Measurements from ENCODE around the gene OR2AP1.
A peak's percentile ranks its signal among the peaks of the same experiment; 100 is the strongest.
"Not testable (repeated sequence)": the region's sequence is repeated elsewhere in the genome, so short reads cannot be mapped to it uniquely, and the experiment has no call there.

OR2AP1 gene

DNA sequence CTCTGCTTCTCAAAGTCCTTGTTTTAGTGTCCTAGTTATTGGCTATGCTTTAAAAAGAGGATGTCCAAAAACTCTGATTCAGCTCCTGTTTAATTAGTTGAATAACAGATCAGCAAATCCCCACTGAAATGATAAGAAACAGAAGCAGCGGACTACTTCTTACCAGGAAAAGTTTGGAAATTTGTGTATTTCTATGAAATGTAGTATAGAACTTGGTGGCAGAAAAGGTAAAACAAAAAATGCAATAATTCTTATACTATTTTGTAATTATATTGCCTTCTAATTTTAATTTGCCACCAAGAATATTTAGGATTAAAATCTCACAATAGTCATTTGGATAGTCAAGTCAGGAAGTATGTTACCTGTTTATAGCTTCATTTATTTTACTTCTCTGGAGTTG is at the start of gene OR2AP1:
Gene OR2AP1, plus strand, starts transcription at position 301 of the 400 bp plus-strand sequence. CDS start 1,947 bp downstream, outside the sequence.
- DNase-seq, result no peak

DNA sequence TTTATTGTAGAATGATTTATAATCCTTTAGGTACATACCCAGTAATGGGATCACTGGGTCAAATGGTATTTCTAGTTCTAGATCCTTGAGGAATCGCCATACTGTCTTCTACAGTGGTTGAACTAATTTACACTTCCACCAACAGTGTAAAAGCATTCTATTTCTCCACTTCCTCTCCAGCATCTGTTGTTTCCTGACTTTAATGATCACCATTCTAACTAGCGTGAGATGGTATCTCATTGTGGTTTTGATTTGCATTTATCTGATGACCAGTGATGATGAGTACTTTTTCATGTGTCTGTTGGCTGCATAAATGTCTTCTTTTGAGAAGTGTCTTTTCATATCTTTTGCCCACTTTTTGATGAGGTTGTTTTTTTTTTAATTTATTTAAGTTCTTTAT is 24.0 kb upstream of the OR2AP1 start:
- DNase-seq, result not testable (repeated sequence)

- DNase-seq, result no peak
Measured at GRCh38 chr12:55548756-55549155, 23.5 kb upstream of the OR2AP1 start.

GRCh38 chr12:55549302-55549701 is 23.0 kb upstream of the OR2AP1 start, which contains the start of gene OR6C4:
TSS of gene OR6C4 (plus strand) at chr12:55549602. CDS start at chr12:55551227, 1,625 bp downstream.
- DNase-seq, result no peak

DNA sequence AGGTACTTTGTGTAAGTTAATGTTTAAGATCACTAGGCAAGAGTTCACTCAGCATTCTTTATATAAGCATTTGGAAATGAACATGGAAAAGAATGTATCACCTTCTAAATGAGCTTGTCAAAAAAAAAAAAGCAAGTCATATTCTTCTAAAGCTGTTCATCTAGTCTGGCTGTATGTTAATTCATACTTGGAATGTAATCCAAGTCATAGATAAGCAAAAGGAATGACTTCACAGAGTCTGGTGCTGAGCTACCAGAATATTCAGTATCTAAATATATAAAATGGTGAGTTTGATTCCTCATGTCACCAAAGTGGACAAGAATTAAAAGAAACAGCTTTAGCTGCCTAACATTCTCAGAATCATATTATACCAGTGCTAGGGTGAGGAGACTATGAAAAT is 18.0 kb upstream of the OR2AP1 start:
- no peak for DNase-seq

DNA sequence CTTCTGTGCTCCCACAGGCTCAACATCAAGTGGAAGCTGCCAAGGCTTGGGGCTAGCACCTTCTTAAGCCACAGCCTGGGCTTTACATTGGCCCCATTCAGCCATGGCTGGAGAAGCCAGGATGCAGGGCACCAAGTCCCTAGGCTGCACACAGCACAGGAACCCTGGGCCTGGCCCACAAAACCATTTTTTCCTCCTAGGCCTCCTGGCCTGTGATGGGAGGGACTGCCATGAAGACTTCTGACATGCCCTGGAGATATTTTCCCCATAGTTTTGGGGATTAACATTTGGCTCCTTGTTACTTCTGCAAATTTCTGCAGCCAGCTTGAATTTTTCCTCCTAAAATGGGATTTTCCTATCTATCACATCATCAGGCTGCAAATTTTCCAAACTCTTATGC is 2.2 kb upstream of the OR2AP1 start:
- DNase-seq, result not testable (repeated sequence)

DNA sequence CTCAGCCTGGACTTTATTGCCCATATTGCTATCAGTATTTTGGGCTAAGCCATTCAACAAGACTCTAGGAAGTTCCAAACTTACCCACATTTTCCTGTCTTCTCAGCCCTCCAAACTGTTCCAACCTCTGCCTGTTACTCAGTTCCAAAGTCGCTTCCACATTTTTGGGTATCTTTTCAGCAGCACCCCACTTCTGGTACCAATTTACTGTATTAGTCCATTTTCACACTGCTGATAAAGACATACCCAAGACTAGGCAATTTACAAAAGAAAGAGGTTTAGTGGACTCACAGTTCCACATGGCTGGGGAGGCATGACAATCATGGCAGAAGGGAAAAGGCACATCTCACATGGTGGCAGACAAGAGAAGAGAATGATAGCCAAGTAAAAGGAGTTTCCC is 1.6 kb upstream of the OR2AP1 start:
- DNase-seq, result not testable (repeated sequence)

DNA sequence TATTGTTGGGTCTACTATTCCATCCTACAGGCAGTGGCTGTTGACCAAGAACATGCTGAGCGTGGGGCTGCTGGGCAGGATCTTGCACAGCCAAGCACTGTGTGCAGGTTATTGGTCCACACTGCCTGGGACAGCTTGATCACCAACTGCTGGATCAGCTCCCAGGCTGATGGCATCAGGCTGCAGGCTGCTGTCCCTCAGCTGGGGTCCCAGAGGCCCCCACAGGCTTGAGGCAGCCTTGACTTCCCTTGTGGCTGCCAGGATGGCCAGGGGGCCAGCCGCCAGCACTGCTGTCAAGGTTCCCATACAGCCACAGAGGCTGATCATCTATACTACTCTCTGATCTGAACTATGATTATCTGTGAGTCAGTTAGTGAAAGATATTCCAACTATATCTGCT is 9.8 kb downstream of the OR2AP1 start:
- DNase-seq, result no peak

DNA sequence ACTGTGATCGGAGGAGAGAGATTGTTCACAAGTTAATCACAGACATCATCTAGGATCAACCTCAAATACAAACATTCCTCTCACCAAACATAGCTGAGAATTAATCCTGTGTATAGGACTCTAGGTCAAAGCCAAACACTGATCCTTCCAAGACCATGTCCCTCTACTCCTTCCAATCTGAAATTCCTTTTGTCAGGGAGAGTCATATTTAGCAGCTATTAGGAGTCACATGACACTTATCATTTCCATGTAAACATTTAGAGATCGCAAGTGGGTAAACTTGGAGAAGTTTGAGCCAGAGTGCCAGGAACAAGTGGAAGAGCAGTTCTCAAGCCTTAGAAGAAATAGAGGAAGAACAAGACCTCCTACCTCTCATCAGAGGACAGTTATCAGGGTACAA is 13.5 kb downstream of the OR2AP1 start:
- no peak for DNase-seq

- DNase-seq, result not testable (repeated sequence)
Measured at GRCh38 chr12:55590152-55590551, 17.9 kb downstream of the OR2AP1 start.

- no peak for DNase-seq
Measured at GRCh38 chr12:55607821-55608594, 35.7 kb downstream of the OR2AP1 start.

GRCh38 chr12:55610598-55610997 is 38.3 kb downstream of the OR2AP1 start:
- DNase-seq, result no peak

GRCh38 chr12:55612646-55613045 is 40.4 kb downstream of the OR2AP1 start:
- no peak for DNase-seq

DNA sequence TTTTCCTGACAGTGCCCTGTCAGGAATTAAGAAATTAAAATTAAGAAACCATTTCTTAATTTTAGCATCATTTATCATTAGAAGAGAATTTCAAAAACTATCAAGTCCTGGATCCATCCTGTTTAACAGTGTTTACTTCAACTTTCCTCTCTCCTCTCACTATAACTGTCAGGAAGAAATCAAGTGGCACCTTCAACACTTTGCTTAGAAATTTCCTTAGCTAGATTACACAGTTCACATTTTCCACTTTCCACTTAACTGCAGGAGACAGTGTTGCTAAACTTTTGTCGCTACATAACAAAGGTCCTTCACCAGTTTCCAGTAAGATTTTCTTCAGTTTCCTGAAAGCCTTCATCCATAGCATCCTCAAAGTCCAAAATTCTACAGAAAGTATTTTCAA is 42.5 kb downstream of the OR2AP1 start:
- DNase-seq, result no peak

DNA sequence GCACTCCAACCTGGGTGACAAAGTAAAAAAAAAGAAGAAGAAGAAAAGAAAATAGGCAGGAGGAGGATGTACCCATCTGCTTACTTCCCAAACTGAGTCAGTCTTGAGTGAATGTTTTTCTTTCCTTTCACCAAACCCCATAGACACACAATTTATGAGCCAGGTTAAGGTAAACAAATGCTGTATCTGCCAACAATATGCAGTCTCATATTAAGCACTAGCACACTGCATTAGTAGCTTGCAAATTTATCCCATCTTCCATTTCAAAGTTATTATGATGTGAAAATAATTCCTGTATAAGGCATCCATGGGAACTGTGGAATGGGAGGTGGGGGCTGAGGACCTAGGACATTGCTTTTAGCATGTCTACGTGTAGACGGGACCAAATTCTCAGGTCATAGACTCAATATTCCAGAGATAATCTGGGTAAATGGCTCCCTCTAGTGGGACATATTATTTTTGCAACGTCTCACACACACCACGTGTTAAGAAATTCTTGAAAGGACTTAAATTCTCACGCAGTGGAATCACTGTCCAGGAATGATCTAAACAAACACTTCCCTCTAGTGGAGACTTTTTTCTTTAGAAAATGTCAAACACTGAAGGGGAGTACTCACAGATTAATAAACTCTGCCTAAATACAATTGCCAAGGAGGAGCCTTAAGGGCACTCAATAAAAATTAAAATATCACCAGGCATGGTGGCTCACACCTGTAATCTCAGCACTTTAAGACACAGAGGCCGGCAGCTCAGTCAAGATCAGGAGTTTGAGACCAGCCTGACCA is 47.3 kb downstream of the OR2AP1 start:
- DNase-seq, result peak; percentile 54

- DNase-seq, result no peak
Measured at GRCh38 chr12:55624056-55624455, 51.8 kb downstream of the OR2AP1 start.
